Keratinocyte (primary cell): Measurements from ENCODE around the gene TSC1. TPM values are rescaled to one million over a fixed set of nuclear protein-coding genes. Genes with fewer than 3 reads are reported as not detected.

Experiments used
- DNase-seq: peaks from one replicate; pipeline ENCODE4 v3.0.0-alpha.2; 2011; ENCODE audit warnings: low read depth, missing footprints, low spot score
- FAIRE-seq: peaks from 2 replicates; lab custom pipeline; 2011; peaks lifted over from hg19 to GRCh38; lab: Jason Lieb, UNC
- H2AFZ ChIP-seq: 2 replicates; pipeline ENCODE4 v1.6.0; 2012; ENCODE audit warnings: low read length, control low read depth, inconsistent platforms; ENCODE audit not compliant: control insufficient read depth
- H3K27ac ChIP-seq: 2 replicates; pipeline ENCODE4 v1.5.1; 2011; ENCODE audit warnings: low read length; ENCODE audit not compliant: control insufficient read depth, insufficient read depth
- H3K27me3 ChIP-seq: 3 replicates; pipeline ENCODE4 v1.6.0; 2011; ENCODE audit warnings: low read length; ENCODE audit not compliant: control insufficient read depth, insufficient read depth; ENCODE audit errors: extremely low read depth
- H3K36me3 ChIP-seq, 2 experiments: 2 replicates in 1 of 2; 3 replicates in 1 of 2; pipeline ENCODE4 v1.5.1; 2011; ENCODE audit warnings: low read length in 2 of 2, mild to moderate bottlenecking in 1 of 2; ENCODE audit not compliant: control insufficient read depth in 2 of 2, insufficient read depth in 2 of 2; ENCODE audit errors: extremely low read depth in 1 of 2
- H3K4me1 ChIP-seq: 3 replicates; pipeline ENCODE4 v1.5.1; 2011; ENCODE audit warnings: low read length; ENCODE audit not compliant: control insufficient read depth, insufficient read depth; ENCODE audit errors: extremely low read depth
- H3K4me2 ChIP-seq: 3 replicates; pipeline ENCODE4 v1.6.0; 2011; ENCODE audit warnings: low read depth, low read length; ENCODE audit not compliant: control insufficient read depth, insufficient read depth; ENCODE audit errors: extremely low read depth
- H3K4me3 ChIP-seq, 3 experiments: fragments of 200-600 bp in 1 of 3; sonication (generic) in 1 of 3; 2 replicates in 2 of 3; 3 replicates in 1 of 3; pipeline ENCODE4 v1.5.1; 2011 to 2016; ENCODE audit warnings: low read length in 3 of 3, mild to moderate bottlenecking in 3 of 3, control low read depth in 2 of 3, inconsistent platforms in 1 of 3, low read depth in 1 of 3, mixed read lengths in 1 of 3, mixed run types in 1 of 3, moderate library complexity in 1 of 3; ENCODE audit not compliant: control insufficient read depth in 2 of 3, insufficient read depth in 2 of 3; ENCODE audit errors: extremely low read depth in 1 of 3
- H3K79me2 ChIP-seq: 2 replicates; pipeline ENCODE4 v1.6.0; 2012; ENCODE audit warnings: low read length; ENCODE audit not compliant: control insufficient read depth, insufficient read depth
- H3K9ac ChIP-seq: 3 replicates; pipeline ENCODE4 v1.6.0; 2011; ENCODE audit warnings: low read length; ENCODE audit not compliant: control insufficient read depth, insufficient read depth; ENCODE audit errors: extremely low read depth
- H3K9me1 ChIP-seq: 3 replicates; pipeline ENCODE4 v1.6.0; 2011; ENCODE audit warnings: low read length; ENCODE audit not compliant: control insufficient read depth, insufficient read depth; ENCODE audit errors: extremely low read depth
- H3K9me3 ChIP-seq: 2 replicates; pipeline ENCODE4 v1.5.1; 2012; ENCODE audit warnings: low read depth, low read length; ENCODE audit not compliant: control insufficient read depth
- H4K20me1 ChIP-seq: 3 replicates; pipeline ENCODE4 v1.6.0; 2011; ENCODE audit warnings: low read length; ENCODE audit not compliant: control insufficient read depth, insufficient read depth; ENCODE audit errors: extremely low read depth
- EZH2 ChIP-seq: IDR thresholded peaks from one replicate; pipeline ENCODE4 v1.6.1; 2012; ENCODE audit warnings: inconsistent platforms, mild to moderate bottlenecking, low read length, moderate library complexity
- dilution Hi-C: fragments of 300-500 bp; cut with MboI; formaldehyde crosslinking; loops from one replicate; pipeline ENCODE4 v1.7.0; 2020; ENCODE audit warnings: low sequenced_read_pairs; ENCODE audit not compliant: extremely low pct_ligation_motif_present
- polyA plus RNA-seq, 5 experiments: library from polyadenylated mRNA; depleted of rRNA in 3 of 5; stranded (reverse) in 3 of 5; stranded (forward) in 1 of 5; unstranded in 1 of 5; fragments of >200 nt; gene quantifications; 1 replicate in 1 of 5; 2 replicates in 3 of 5; 3 replicates in 1 of 5; pipeline versions ENCODE4 v1.2.1 to v1.2.3, GENCODE V29; 2011 to 2012; ENCODE audit warnings: missing spikeins in 2 of 5, low read depth in 1 of 5, low replicate concordance in 1 of 5
- TF ChIP-seq, protein P1 (sequence below), 3 experiments: IDR thresholded peaks in 1 of 3; conservative IDR thresholded peaks in 1 of 3; optimal IDR thresholded peaks in 1 of 3; 2 replicates in 2 of 3; 3 replicates in 1 of 3; pipeline versions ENCODE3 to v1.5.1; 2011; ENCODE audit warnings: low read length in 3 of 3, mild to moderate bottlenecking in 3 of 3, moderate library complexity in 2 of 3, control low read depth in 1 of 3, inconsistent platforms in 1 of 3; ENCODE audit not compliant: insufficient read depth in 2 of 3; ENCODE audit errors: extremely low read depth in 1 of 3

Gene TSC1
- polyA plus RNA-seq, 1 donor (not counting 4 experiments of a cell fraction or from before 2014, with no cell fraction given) = 26.1 TPM

- H3K4me1 ChIP-seq = peaks cover 5% of the 10 kb centered on the region
- no peak overlapping the region for H3K27ac ChIP-seq
- peaks cover 63% of the 10 kb centered on the region for H3K27me3 ChIP-seq
- H2AFZ ChIP-seq = no peak overlapping the region
- FAIRE-seq = no peak
- H3K4me2 ChIP-seq = no peak overlapping the region
- H3K9me3 ChIP-seq = no peaks in the 10 kb centered on the region
- TF ChIP-seq, protein P1, sequence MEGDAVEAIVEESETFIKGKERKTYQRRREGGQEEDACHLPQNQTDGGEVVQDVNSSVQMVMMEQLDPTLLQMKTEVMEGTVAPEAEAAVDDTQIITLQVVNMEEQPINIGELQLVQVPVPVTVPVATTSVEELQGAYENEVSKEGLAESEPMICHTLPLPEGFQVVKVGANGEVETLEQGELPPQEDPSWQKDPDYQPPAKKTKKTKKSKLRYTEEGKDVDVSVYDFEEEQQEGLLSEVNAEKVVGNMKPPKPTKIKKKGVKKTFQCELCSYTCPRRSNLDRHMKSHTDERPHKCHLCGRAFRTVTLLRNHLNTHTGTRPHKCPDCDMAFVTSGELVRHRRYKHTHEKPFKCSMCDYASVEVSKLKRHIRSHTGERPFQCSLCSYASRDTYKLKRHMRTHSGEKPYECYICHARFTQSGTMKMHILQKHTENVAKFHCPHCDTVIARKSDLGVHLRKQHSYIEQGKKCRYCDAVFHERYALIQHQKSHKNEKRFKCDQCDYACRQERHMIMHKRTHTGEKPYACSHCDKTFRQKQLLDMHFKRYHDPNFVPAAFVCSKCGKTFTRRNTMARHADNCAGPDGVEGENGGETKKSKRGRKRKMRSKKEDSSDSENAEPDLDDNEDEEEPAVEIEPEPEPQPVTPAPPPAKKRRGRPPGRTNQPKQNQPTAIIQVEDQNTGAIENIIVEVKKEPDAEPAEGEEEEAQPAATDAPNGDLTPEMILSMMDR (optimal IDR thresholded peaks at IDR 0.05 in 1 of 3, IDR thresholded peaks at IDR 0.05 in 1 of 3, conservative IDR thresholded peaks at IDR 0.05 in 1 of 3; ENCODE audit: extremely low read depth in 1 of 3, insufficient read depth in 2 of 3, low read length in 3 of 3) = no peak
- TF ChIP-seq EZH2 = no peak
- no peaks in the 10 kb centered on the region for H3K9me1 ChIP-seq
- H3K79me2 ChIP-seq = no peaks in the 10 kb centered on the region
- no peaks in the 10 kb centered on the region for H4K20me1 ChIP-seq
- dilution Hi-C loops = no loop called here
- no peak overlapping the region for H3K4me3 ChIP-seq
- H3K9ac ChIP-seq = no peak overlapping the region
- no peak for DNase-seq
- no peaks in the 10 kb centered on the region for H3K36me3 ChIP-seq
Observed at GRCh38 chr9:132983491-132984201, 39.2 kb upstream of the TSC1 start.

GRCh38 chr9:132982458-132982857 lies 38.0 kb upstream of the TSC1 start:
- Histone ChIP-seq H3K27me3 (peaks cover 66% of the 10 kb centered on the region), H2AFZ (no peak overlapping the region), H4K20me1 (no peaks in the 10 kb centered on the region), H3K9ac (no peak overlapping the region), H3K9me1 (no peaks in the 10 kb centered on the region), H3K79me2 (no peaks in the 10 kb centered on the region), H3K4me2 (no peak overlapping the region), H3K4me1 (peaks cover 5% of the 10 kb centered on the region), H3K9me3 (no peaks in the 10 kb centered on the region), H3K36me3 (no peaks in the 10 kb centered on the region), H3K27ac (no peak overlapping the region), H3K4me3 (no peak overlapping the region)
- FAIRE-seq (no peak), DNase-seq (no peak)
- TF ChIP-seq, protein P1 (optimal IDR thresholded peaks at IDR 0.05 in 1 of 3, IDR thresholded peaks at IDR 0.05 in 1 of 3, conservative IDR thresholded peaks at IDR 0.05 in 1 of 3; ENCODE audit: extremely low read depth in 1 of 3, insufficient read depth in 2 of 3, low read length in 3 of 3) = no peak
- dilution Hi-C loops = no loop called here
